ENCODE results near the gene KL. TPM values are rescaled to one million over a fixed set of nuclear protein-coding genes. Genes with fewer than 3 reads are reported as not detected.

Gene KL
- total and polyA plus RNA-seq, 2 experiments from 2014 or later, result 0.03 TPM; not detected in 1

DNA sequence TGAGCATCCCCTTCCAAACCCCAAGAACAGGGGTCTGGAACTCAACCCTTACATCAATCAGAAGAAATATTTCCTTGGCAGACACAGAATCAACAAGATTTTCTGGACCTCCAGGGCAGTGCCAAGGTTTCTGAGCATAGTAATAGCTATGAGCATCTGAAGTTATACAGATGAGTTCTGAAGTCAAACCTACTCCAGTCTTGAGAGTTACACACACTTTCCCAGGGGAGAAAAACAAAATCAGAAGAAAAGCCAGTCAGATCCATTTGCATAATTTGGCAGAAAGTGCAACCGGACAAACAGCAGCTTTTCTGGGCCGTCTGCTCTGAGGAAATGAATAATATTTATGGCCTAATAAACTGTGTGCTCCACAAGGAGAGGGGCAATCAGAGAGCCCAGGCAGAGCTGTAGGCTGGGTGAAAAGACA lies 93.1 kb downstream of the KL start:
- Histone ChIP-seq H3K27me3 (ENCODE audit: insufficient read depth) (no peaks in the 10 kb centered on the region), H3K27ac (ENCODE audit: low read depth) (no peak overlapping the region), H3K36me3 (ENCODE audit: insufficient read depth) (no peaks in the 10 kb centered on the region), H3K4me1 (ENCODE audit: insufficient read depth) (no peaks in the 10 kb centered on the region), H3F3A (replicated peaks; ENCODE audit: low read depth) (no peaks in the 10 kb centered on the region), H3K79me2 (replicated peaks; ENCODE audit: insufficient read depth) (no peaks in the 10 kb centered on the region), H3K4me2 (no peak overlapping the region), H3K9me2 (ENCODE audit: insufficient read depth) (0 out of 2 replicates have a peak, but pooled peaks cover 7% of the 10 kb centered on the region), H2AFZ (no peak overlapping the region), H3K4me3 (no peak overlapping the region), H4K20me1 (replicated peaks; ENCODE audit: insufficient read depth) (no peaks in the 10 kb centered on the region)
- Mint-ChIP-seq H3K36me3 (ENCODE audit: low read depth) (0 out of 3 replicates have a peak, but pooled peaks cover 2% of the 10 kb centered on the region), H3K4me1 (no peaks in the 10 kb centered on the region; the same call in 2 of the 3 replicates), H3K9me3 (no peaks in the 10 kb centered on the region), H3K27me3 (ENCODE audit: insufficient read depth, low read depth, poor library complexity) (peaks cover 2% of the 10 kb centered on the region), H3K27ac (no peak overlapping the region), H3K4me3 (no peak overlapping the region)
- no peak for DNase-seq (ENCODE audit: low spot score)
- TF ChIP-seq, protein P1, sequence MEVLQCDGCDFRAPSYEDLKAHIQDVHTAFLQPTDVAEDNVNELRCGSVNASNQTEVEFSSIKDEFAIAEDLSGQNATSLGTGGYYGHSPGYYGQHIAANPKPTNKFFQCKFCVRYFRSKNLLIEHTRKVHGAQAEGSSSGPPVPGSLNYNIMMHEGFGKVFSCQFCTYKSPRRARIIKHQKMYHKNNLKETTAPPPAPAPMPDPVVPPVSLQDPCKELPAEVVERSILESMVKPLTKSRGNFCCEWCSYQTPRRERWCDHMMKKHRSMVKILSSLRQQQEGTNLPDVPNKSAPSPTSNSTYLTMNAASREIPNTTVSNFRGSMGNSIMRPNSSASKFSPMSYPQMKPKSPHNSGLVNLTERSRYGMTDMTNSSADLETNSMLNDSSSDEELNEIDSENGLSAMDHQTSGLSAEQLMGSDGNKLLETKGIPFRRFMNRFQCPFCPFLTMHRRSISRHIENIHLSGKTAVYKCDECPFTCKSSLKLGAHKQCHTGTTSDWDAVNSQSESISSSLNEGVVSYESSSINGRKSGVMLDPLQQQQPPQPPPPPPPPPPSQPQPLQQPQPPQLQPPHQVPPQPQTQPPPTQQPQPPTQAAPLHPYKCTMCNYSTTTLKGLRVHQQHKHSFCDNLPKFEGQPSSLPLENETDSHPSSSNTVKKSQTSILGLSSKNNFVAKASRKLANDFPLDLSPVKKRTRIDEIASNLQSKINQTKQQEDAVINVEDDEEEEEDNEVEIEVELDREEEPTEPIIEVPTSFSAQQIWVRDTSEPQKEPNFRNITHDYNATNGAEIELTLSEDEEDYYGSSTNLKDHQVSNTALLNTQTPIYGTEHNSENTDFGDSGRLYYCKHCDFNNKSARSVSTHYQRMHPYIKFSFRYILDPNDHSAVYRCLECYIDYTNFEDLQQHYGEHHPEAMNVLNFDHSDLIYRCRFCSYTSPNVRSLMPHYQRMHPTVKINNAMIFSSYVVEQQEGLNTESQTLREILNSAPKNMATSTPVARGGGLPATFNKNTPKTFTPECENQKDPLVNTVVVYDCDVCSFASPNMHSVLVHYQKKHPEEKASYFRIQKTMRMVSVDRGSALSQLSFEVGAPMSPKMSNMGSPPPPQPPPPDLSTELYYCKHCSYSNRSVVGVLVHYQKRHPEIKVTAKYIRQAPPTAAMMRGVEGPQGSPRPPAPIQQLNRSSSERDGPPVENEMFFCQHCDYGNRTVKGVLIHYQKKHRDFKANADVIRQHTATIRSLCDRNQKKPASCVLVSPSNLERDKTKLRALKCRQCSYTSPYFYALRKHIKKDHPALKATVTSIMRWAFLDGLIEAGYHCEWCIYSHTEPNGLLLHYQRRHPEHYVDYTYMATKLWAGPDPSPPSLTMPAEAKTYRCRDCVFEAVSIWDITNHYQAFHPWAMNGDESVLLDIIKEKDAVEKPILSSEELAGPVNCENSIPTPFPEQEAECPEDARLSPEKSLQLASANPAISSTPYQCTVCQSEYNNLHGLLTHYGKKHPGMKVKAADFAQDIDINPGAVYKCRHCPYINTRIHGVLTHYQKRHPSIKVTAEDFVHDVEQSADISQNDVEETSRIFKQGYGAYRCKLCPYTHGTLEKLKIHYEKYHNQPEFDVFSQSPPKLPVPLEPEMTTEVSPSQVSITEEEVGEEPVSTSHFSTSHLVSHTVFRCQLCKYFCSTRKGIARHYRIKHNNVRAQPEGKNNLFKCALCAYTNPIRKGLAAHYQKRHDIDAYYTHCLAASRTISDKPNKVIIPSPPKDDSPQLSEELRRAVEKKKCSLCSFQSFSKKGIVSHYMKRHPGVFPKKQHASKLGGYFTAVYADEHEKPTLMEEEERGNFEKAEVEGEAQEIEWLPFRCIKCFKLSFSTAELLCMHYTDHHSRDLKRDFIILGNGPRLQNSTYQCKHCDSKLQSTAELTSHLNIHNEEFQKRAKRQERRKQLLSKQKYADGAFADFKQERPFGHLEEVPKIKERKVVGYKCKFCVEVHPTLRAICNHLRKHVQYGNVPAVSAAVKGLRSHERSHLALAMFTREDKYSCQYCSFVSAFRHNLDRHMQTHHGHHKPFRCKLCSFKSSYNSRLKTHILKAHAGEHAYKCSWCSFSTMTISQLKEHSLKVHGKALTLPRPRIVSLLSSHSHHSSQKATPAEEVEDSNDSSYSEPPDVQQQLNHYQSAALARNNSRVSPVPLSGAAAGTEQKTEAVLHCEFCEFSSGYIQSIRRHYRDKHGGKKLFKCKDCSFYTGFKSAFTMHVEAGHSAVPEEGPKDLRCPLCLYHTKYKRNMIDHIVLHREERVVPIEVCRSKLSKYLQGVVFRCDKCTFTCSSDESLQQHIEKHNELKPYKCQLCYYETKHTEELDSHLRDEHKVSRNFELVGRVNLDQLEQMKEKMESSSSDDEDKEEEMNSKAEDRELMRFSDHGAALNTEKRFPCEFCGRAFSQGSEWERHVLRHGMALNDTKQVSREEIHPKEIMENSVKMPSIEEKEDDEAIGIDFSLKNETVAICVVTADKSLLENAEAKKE (CRISPR knock-in tag; IDR thresholded peaks at IDR 0.05), result no peak
- TF ChIP-seq NANOG (IDR thresholded peaks at IDR 0.05; ENCODE audit: borderline replicate concordance), result no peak
- TF ChIP-seq JUNB (IDR thresholded peaks at IDR 0.05; ENCODE audit: unreplicated experiment), result no peak
- no peak for TF ChIP-seq EZH2phosphoT487 (IDR thresholded peaks at IDR 0.05; ENCODE audit: unreplicated experiment)
- TF ChIP-seq, protein P2, sequence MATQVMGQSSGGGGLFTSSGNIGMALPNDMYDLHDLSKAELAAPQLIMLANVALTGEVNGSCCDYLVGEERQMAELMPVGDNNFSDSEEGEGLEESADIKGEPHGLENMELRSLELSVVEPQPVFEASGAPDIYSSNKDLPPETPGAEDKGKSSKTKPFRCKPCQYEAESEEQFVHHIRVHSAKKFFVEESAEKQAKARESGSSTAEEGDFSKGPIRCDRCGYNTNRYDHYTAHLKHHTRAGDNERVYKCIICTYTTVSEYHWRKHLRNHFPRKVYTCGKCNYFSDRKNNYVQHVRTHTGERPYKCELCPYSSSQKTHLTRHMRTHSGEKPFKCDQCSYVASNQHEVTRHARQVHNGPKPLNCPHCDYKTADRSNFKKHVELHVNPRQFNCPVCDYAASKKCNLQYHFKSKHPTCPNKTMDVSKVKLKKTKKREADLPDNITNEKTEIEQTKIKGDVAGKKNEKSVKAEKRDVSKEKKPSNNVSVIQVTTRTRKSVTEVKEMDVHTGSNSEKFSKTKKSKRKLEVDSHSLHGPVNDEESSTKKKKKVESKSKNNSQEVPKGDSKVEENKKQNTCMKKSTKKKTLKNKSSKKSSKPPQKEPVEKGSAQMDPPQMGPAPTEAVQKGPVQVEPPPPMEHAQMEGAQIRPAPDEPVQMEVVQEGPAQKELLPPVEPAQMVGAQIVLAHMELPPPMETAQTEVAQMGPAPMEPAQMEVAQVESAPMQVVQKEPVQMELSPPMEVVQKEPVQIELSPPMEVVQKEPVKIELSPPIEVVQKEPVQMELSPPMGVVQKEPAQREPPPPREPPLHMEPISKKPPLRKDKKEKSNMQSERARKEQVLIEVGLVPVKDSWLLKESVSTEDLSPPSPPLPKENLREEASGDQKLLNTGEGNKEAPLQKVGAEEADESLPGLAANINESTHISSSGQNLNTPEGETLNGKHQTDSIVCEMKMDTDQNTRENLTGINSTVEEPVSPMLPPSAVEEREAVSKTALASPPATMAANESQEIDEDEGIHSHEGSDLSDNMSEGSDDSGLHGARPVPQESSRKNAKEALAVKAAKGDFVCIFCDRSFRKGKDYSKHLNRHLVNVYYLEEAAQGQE (IDR thresholded peaks at IDR 0.05; ENCODE audit: unreplicated experiment), result no peak
- TF ChIP-seq CTCF (conservative IDR thresholded peaks at IDR 0.05; ENCODE audit: low read depth in 2 of 2), result no peak
- no peak for TF ChIP-seq ZNF331 (CRISPR knock-in tag; IDR thresholded peaks at IDR 0.05; ENCODE audit: low read depth)
- no peak for TF ChIP-seq EZH2 (IDR thresholded peaks at IDR 0.05; ENCODE audit: low read depth, unreplicated experiment)
- TF ChIP-seq ZNF114 (CRISPR knock-in tag; IDR thresholded peaks at IDR 0.05), result no peak
- TF ChIP-seq STAT1 (IDR thresholded peaks at IDR 0.05; ENCODE audit: unreplicated experiment), result no peak
- TF ChIP-seq POLR2AphosphoS5 (IDR thresholded peaks at IDR 0.05; ENCODE audit: low read depth), result no peak
- TF ChIP-seq, protein P3, sequence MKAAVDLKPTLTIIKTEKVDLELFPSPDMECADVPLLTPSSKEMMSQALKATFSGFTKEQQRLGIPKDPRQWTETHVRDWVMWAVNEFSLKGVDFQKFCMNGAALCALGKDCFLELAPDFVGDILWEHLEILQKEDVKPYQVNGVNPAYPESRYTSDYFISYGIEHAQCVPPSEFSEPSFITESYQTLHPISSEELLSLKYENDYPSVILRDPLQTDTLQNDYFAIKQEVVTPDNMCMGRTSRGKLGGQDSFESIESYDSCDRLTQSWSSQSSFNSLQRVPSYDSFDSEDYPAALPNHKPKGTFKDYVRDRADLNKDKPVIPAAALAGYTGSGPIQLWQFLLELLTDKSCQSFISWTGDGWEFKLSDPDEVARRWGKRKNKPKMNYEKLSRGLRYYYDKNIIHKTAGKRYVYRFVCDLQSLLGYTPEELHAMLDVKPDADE (IDR thresholded peaks at IDR 0.05), result no peak
- TF ChIP-seq CREB1 (CRISPR knock-in tag; IDR thresholded peaks at IDR 0.05; ENCODE audit: low read depth), result no peak
- ATAC-seq, result no peak
